ENCODE measurements around the gene MED22. TPM values are rescaled to one million over a fixed set of nuclear protein-coding genes. Genes with fewer than 3 reads are reported as not detected.
"Not testable (repeated sequence)": the region's sequence is repeated elsewhere in the genome, so short reads cannot be mapped to it uniquely, and the experiment has no call there.

Gene MED22
- total RNA-seq, 1 donor from 2014 or later = 32.9 TPM

GRCh38 chr9:133303266-133304157 lies 44.4 kb downstream of the MED22 start:
- intact Hi-C loops (cut with DNase I) = no loop called here
- H3K27me3 ChIP-seq = no peaks in the 10 kb centered on the region
- H3K36me3 ChIP-seq = no peaks in the 10 kb centered on the region
- H3K4me3 ChIP-seq = no peak overlapping the region
- DNase-seq (ENCODE audit: extremely low spot score in 2 of 2) = no peak
- H3K27ac ChIP-seq = no peak overlapping the region
- H3K4me1 ChIP-seq = no peaks in the 10 kb centered on the region
- no peaks in the 10 kb centered on the region for H3K9me3 ChIP-seq
- TF ChIP-seq POLR2A (IDR thresholded peaks at IDR 0.05) = no peak
- TF ChIP-seq CTCF (IDR thresholded peaks at IDR 0.05) = no peak
- TF ChIP-seq POLR2AphosphoS5 (IDR thresholded peaks at IDR 0.05; ENCODE audit: insufficient read depth in 1 of 2, low read depth in 1 of 2) = no peak

GRCh38 chr9:133301253-133302230 lies 46.4 kb downstream of the MED22 start:
- intact Hi-C loops (cut with DNase I) = no loop called here
- TF ChIP-seq POLR2AphosphoS5 (IDR thresholded peaks at IDR 0.05; ENCODE audit: insufficient read depth in 1 of 2, low read depth in 1 of 2) (no peak), CTCF (IDR thresholded peaks at IDR 0.05) (no peak), POLR2A (IDR thresholded peaks at IDR 0.05) (no peak)
- no peak overlapping the region for H3K27ac ChIP-seq
- no peaks in the 10 kb centered on the region for H3K36me3 ChIP-seq
- no peaks in the 10 kb centered on the region for H3K4me1 ChIP-seq
- no peaks in the 10 kb centered on the region for H3K9me3 ChIP-seq
- no peaks in the 10 kb centered on the region for H3K27me3 ChIP-seq
- H3K4me3 ChIP-seq = no peak overlapping the region
- DNase-seq (ENCODE audit: extremely low spot score in 2 of 2) = no peak

DNA sequence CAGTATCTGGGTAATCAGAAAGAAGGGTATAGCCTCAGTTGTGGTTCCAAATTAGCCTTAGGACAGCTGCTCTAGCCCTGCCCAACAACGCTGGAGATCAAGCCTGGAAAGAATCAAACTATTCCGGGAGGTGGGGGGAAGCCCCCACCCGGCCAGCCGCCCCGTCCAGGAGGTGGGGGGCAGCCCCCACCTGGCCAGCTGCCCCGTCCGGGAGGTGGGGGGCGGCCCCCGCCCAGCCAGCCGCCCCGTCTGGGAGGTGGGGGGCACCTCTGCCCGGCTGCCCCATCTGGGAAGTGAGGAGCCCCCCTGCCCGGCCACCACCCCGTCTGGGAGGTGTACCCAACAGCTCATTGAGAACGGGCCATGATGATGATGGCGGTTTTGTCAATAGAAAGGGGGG lies 47.9 kb downstream of the MED22 start:
- H3K27me3 ChIP-seq; H3K9me3 ChIP-seq; DNase-seq (ENCODE audit: extremely low spot score in 2 of 2); H3K4me1 ChIP-seq; H3K36me3 ChIP-seq; intact Hi-C loops (cut with DNase I); H3K4me3 ChIP-seq; H3K27ac ChIP-seq: not testable (repeated sequence)

DNA sequence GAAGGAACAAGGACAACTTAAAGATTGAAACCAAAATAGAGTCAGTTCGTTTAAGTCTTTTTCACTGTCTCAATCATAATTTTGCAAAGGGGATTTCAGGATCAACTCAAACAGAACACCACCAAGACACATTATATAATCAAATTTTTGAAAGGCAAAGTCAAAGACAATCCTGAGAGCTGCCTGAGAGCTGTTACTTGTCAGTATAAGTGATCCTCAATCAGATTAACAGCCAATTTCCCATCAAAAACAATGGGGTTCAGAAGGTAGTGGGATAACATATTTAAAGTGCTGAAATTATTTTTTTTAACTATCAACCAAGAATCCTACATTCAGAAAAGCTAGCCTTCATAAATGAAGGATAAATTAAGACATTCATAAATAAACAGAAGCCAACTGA lies 53.7 kb downstream of the MED22 start:
- Histone ChIP-seq H3K36me3 (no peaks in the 10 kb centered on the region), H3K4me3 (no peak overlapping the region), H3K9me3 (no peaks in the 10 kb centered on the region), H3K27me3 (no peaks in the 10 kb centered on the region), H3K27ac (no peak overlapping the region), H3K4me1 (no peaks in the 10 kb centered on the region)
- intact Hi-C loops (cut with DNase I) = no loop called here
- DNase-seq (ENCODE audit: extremely low spot score in 2 of 2) = no peak
- TF ChIP-seq CTCF (IDR thresholded peaks at IDR 0.05) = no peak
- no peak for TF ChIP-seq POLR2AphosphoS5 (IDR thresholded peaks at IDR 0.05; ENCODE audit: insufficient read depth in 1 of 2, low read depth in 1 of 2)
- TF ChIP-seq POLR2A (IDR thresholded peaks at IDR 0.05) = no peak

DNA sequence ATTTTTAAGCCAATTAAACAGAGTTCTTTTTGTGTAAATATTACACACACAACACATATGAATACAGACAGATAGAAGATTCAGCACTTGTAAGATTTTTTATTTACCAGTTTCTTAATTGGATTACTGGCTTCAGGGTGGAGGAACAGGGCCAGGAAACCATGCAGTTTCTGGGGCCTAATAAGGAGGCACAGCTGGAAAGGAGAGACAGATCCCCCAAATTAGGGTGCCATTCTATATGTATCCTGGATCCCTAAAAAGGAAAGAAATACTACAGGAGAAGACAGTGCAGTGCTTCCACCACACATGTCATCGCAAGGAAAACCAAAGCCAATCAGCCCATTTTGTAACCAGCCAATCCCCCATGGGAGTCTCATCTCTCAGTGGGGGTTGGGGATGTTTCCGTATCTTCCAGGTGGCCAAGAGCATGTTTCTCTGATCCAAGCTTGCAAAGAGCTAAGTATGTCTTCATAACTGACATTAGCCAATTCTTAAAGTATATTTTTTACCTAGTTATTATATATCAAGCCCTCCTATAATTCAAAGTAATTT lies 57.1 kb downstream of the MED22 start:
- Histone ChIP-seq H3K27ac (no peak overlapping the region), H3K4me1 (no peaks in the 10 kb centered on the region), H3K36me3 (no peaks in the 10 kb centered on the region), H3K4me3 (no peak overlapping the region), H3K27me3 (no peaks in the 10 kb centered on the region), H3K9me3 (no peaks in the 10 kb centered on the region)
- TF ChIP-seq POLR2AphosphoS5 (IDR thresholded peaks at IDR 0.05; ENCODE audit: insufficient read depth in 1 of 2, low read depth in 1 of 2) = no peak
- no peak for TF ChIP-seq CTCF (IDR thresholded peaks at IDR 0.05)
- TF ChIP-seq POLR2A (IDR thresholded peaks at IDR 0.05) = no peak
- intact Hi-C loops (cut with DNase I) = no loop called here
- DNase-seq (ENCODE audit: extremely low spot score in 2 of 2) = no peak
